ENCODE results near the gene TIMM10. TPM values are rescaled to one million over a fixed set of nuclear protein-coding genes. Genes with fewer than 3 reads are reported as not detected.
A peak's percentile ranks its signal among the peaks of the same experiment; 100 is the strongest.

TIMM10 gene
- total and polyA plus RNA-seq, 2 experiments from 2014 or later = 23.3 to 99.4 TPM

GRCh38 chr11:57513911-57514537 is 16.5 kb downstream of the TIMM10 start:
- Histone ChIP-seq H3K4me3 (peak overlapping the region; percentile 93), H3K79me2 (no peaks in the 10 kb centered on the region), H3K9me2 (replicated peaks; ENCODE audit: insufficient read depth) (no peaks in the 10 kb centered on the region), H4K20me1 (ENCODE audit: insufficient read depth, poor library complexity, severe bottlenecking) (no peaks in the 10 kb centered on the region), H3K36me3 (replicated peaks; ENCODE audit: insufficient read depth, low read depth) (no peaks in the 10 kb centered on the region), H3K9me3 (ENCODE audit: low read depth) (no peaks in the 10 kb centered on the region), H3K4me1 (ENCODE audit: insufficient read depth) (peaks cover 5% of the 10 kb centered on the region), H3K4me2 (peak overlapping the region; percentile 99), H3K27ac (no peak overlapping the region), H3K27me3 (peaks cover 7% of the 10 kb centered on the region), H2AFZ (peak overlapping the region; percentile 92)
- DNase-seq (ENCODE audit: low spot score) = peak; percentile 58
- 13% methylated on average over 35 of the region's 35 CpGs for WGBS (ENCODE audit: low lambda C conversion rate, missing lambda C conversion rate)
- TF ChIP-seq EZH2phosphoT487 (IDR thresholded peaks at IDR 0.05; ENCODE audit: low read depth, severe bottlenecking, unreplicated experiment) (no peak), EZH2 (IDR thresholded peaks at IDR 0.05; ENCODE audit: borderline replicate concordance) (no peak), CTCF (IDR thresholded peaks at IDR 0.05; ENCODE audit: poor library complexity) (no peak)

GRCh38 chr11:57513452-57513795 is 17.1 kb downstream of the TIMM10 start:
- Histone ChIP-seq H3K4me2 (peak overlapping the region; percentile 99), H3K79me2 (no peaks in the 10 kb centered on the region), H3K36me3 (replicated peaks; ENCODE audit: insufficient read depth, low read depth) (no peaks in the 10 kb centered on the region), H3K4me1 (ENCODE audit: insufficient read depth) (peaks cover 5% of the 10 kb centered on the region), H3K27me3 (peaks cover 7% of the 10 kb centered on the region), H3K4me3 (no peak overlapping the region), H3K9me3 (ENCODE audit: low read depth) (no peaks in the 10 kb centered on the region), H4K20me1 (ENCODE audit: insufficient read depth, poor library complexity, severe bottlenecking) (no peaks in the 10 kb centered on the region), H3K9me2 (replicated peaks; ENCODE audit: insufficient read depth) (no peaks in the 10 kb centered on the region), H3K27ac (no peak overlapping the region), H2AFZ (no peak overlapping the region)
- WGBS (ENCODE audit: low lambda C conversion rate, missing lambda C conversion rate) = 67% methylated on average over 1 of the region's 1 CpG
- TF ChIP-seq EZH2phosphoT487 (IDR thresholded peaks at IDR 0.05; ENCODE audit: low read depth, severe bottlenecking, unreplicated experiment) (no peak), CTCF (IDR thresholded peaks at IDR 0.05; ENCODE audit: poor library complexity) (no peak), EZH2 (IDR thresholded peaks at IDR 0.05; ENCODE audit: borderline replicate concordance) (no peak)
- no peak for DNase-seq (ENCODE audit: low spot score)

- Histone ChIP-seq H3K36me3 (replicated peaks; ENCODE audit: insufficient read depth, low read depth) (no peaks in the 10 kb centered on the region), H2AFZ (no peak overlapping the region), H3K9me3 (ENCODE audit: low read depth) (no peaks in the 10 kb centered on the region), H3K79me2 (no peaks in the 10 kb centered on the region), H3K4me2 (peak overlapping the region; percentile 99), H3K9me2 (replicated peaks; ENCODE audit: insufficient read depth) (no peaks in the 10 kb centered on the region), H3K27ac (no peak overlapping the region), H4K20me1 (ENCODE audit: insufficient read depth, poor library complexity, severe bottlenecking) (no peaks in the 10 kb centered on the region), H3K4me1 (ENCODE audit: insufficient read depth) (peaks cover 5% of the 10 kb centered on the region), H3K4me3 (no peak overlapping the region), H3K27me3 (peaks cover 7% of the 10 kb centered on the region)
- TF ChIP-seq CTCF (IDR thresholded peaks at IDR 0.05; ENCODE audit: poor library complexity) (no peak), EZH2 (IDR thresholded peaks at IDR 0.05; ENCODE audit: borderline replicate concordance) (no peak), EZH2phosphoT487 (IDR thresholded peaks at IDR 0.05; ENCODE audit: low read depth, severe bottlenecking, unreplicated experiment) (no peak)
- DNase-seq (ENCODE audit: low spot score) = no peak
- WGBS (ENCODE audit: low lambda C conversion rate, missing lambda C conversion rate) = 81% methylated on average over 12 of the region's 12 CpGs
Observed at GRCh38 chr11:57512646-57513451, 17.7 kb downstream of the TIMM10 start.
